T-helper 2 cell (primary cell): ENCODE measurements around the gene CEP128.
A peak's percentile ranks its signal among the peaks of the same experiment; 100 is the strongest.

Experiments
- DNase-seq, 5 experiments: peaks; one replicate each; pipeline versions ENCODE4 v3.0.0 to v3.0.0-alpha.2; 2012 to 2022

Gene CEP128

DNA sequence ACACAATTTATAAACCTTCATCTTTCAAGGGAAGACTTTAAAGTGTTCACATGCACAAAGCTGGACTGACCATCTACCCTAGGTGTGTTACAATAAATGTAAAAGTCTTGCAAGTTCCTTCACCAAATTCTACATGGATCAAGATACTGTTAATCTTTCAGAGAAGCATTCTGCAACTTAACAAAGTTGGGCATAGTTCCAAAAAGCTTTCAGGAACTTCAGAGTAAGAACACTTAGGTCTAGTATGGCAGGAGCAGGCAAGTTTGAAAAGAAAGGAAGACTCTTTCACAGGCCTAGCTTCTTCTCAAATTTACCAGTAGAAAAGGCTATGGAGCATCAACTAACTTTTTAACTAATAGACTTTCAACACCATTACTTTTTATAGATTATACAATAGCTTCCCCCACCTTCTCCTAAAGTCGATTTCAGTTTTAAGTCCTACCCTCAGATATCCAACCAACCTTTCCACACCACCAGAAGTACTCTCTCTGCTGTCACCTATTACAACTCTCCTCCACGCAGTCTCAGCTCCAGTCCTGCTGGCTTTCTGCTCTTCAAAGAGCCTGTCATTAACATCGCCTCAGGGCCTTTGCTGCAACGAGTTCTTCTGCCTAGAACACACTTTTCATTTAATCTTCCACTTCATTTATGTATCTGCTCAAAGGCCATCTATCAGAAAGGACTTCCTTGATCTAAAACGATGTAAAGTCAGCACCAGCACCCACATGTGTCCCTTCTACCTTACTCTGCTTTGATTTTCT, 333.9 kb downstream of the CEP128 start:
- no peak for DNase-seq

DNA sequence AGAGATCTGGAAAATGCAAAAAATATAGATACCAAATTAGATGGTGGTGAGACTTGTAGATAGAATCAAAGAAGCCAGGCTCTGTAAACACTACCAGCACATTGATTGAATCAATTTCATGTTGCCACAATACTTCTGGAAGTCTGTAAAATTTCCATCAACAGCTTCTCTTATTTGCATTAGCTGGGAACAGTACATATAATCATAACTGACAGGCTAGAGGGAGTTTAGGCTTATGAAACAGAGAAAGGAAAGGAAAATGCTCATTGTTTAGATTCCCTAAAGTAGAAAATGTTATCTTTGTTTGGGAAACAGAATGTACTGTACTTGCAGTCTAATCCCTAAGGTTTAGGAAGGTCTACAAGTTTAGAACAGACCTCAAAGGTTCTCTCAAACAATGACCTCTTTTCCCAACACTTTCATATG, 335.2 kb downstream of the CEP128 start:
- no peak for DNase-seq

DNA sequence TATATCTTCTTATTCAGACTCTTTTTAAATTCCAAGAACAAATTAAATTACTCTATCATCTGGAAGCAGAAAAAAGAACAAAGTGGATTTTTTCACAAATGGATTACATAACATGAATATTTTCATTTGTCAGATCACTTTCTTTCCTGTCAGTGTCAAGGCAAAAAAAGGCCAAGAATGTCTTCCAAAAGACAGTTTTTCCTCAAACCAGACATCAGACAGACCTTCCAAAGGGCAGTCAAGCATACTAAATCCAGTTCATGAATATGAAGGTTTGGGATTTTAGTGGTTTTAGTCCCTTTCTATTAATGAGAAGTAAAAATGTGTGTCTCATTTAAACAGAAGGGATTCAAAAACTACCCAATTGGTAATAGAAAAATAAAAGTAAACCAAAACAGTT, 336.0 kb downstream of the CEP128 start:
- DNase-seq: no peak

DNA sequence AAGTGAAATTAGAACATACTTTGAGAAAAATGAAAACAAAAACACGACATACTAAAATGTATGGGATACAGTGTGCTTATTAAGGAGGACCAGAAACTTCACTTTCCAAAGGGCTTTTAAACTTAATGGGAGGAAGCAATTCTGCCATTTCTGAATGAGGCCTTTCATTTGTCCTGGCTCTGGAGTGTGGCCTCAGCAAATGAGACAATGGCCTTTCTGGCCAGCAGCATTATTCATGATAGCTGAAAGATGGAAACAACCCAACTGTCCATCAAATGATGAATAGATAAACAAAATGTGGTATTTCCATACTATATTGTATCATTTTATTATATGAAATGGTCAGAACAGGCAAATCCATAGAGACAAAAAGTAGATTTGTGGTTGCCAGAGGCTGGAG, 338.6 kb downstream of the CEP128 start:
- no peak for DNase-seq

DNA sequence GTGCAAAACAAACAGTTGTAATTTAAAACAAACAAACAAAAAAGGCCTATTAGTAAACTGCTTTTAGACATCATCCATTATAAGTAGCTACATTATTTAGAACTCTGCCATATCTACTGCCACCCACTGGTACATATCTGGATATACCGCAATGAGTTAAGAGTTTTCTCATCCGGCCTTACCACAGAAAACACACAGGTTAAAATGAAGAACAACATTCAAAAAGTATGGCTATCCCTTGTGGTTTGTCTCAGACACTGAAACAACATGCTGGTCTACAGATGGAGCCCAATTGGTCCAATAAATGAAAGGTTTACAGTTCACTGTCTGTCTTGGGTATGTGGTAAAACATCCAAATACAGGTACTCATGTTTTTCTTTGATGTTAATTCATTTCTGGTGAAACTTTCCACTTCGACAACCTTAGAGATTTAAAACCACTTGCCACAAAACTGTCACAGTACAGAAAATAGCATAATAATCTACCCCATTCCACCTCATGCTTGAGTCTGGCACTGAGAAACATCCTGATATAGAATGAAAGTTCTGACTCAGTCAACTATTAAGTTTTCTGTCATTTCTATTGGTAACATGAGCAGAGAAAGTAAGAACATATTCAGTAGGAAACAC, 354.3 kb downstream of the CEP128 start:
- peak in 1 of 5 experiments; percentile 88 for DNase-seq

DNA sequence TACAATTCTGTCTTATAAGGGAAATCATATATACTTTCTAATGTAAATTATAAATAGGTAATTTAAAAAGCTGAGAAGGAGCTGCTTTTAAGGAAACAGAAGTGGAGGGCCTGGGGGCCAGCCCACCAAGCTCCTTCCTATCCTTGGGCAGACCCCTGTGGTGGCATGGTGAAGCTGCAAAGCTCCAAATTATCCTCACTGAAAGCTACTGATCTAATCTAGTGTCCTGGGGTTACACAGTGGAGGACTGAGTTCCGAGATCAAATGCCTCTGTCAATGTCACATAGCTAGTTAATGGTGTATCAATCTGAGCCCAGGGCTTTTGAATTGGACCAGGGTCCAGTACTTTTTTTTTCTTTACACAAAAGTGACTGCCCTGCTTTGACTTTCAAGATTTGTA, 355.4 kb downstream of the CEP128 start:
- no peak for DNase-seq

DNA sequence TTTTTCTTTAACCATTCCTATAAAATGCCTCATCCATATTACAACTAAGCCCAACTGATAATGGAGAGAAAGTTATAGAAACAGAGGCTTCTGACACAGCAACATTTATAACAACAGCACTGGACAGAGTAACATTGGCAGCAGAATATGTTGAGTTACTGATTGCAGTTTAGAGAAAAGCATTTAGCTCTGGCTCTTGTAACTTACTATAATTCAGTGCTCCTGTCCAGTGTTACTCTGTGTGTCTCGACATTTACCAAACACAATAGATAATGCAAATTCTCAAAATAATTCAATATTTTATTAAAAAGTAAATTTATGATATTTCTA, 356.1 kb downstream of the CEP128 start:
- DNase-seq: no peak

DNA sequence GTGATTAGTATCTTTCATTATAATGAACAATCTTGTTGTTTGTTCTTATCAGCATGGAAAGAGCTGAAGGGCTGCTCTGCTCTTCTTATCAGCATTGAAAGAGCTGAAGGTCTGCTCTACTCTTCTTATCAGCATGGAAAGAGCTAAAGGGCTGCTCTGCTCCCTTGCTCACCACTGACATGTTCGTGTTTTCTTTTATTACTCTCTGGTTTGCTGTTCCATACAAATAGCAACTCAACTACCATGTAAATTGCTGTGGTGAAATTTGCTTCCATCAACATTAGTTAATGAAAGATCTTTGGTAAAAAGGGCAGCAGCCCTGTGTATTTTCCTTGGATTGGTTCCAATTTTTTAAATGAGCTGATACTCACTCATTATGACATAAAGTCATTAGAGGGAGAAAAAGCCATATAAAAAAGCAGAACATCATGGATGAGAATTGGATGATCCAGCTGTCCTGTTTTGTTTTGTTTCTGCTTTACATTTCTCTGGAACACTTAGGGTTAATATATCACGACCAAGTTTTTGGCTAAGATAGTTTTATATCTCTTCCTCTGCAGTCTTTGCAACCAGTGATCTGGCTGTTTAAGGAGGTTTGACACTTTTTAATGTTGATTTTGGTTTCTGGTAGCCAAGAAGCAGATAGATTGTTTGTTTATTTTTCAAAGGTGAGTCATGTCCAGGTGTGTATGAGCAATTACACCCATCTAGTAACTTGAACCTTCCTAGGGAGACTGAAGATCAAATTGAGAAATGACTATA, 356.6 kb downstream of the CEP128 start:
- DNase-seq: no peak

DNA sequence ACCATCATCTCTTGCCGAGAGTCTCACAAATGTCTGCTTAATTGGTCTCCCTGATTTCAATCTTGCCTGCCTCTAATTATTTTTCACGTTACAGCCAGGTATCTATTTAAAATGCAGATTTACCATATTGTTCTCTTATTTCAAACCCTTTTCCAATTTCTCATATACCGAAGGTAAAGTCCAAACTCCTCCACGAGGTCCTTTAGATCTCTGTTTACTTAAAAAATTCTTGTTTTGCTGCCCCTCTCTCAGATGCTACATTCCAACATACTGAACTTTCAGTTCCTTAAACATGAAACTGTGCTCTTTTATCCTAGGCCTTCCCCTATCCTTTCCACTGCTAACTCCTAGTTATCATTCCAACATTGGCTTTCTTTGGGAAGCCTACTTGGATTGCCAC, 363.9 kb downstream of the CEP128 start:
- DNase-seq: no peak

DNA sequence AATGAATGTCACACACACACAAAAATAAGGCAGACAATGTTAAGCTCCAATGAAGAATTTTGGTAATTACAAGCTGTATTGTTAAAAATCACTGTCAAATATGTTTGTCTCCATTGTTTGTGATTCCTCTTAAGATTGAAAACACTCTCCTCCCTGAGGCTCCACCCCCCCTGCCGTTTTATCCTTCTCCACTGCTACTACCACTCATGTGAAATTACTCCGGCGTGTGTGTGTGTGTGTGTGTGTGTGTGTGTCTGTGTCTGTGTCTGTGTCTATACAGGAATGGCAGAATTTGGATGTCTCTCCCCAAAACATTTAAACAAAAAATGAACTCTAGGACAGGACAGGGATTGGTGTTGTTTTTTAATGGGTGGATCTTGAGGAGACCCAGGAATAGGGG, 365.1 kb downstream of the CEP128 start:
- no peak for DNase-seq

DNA sequence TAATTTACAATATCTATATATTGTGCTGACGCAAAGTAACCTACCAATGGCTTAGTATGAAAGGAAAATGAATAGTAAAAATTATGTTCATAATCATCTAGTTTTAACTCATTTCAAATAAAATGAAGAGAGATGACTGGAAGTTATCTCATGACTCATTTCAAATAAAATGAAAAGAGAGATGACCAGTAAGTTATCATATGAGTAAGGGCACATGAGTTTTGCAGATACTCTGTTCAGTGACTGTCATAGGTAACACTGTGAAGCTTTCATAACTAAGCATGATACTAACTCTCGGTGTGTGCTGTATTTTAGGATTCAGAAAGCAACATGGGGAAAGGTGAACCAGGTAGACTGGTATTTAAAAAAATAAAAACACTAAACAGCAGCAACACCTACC, 365.8 kb downstream of the CEP128 start:
- peak in 1 of 5 experiments; percentile 8 for DNase-seq

DNA sequence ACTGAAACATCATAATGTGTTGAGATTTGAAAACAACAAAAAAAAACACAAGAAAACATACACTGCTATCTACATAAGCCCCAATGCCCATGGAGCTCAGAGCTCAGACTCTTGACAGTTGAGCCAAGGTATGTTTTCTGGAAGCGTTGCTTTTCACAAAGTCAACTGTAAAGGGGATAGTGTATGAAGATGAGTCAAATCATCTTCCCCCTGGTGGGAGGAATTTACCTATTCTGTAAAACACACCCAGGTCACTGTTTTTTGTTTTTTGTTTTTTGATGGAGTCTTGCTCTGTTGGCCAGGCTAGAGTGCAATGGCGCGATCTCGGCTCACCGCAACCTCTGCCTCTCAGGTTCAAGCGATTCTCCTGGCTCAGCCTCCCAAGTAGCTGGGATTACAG, 368.9 kb downstream of the CEP128 start:
- DNase-seq: no peak

DNA sequence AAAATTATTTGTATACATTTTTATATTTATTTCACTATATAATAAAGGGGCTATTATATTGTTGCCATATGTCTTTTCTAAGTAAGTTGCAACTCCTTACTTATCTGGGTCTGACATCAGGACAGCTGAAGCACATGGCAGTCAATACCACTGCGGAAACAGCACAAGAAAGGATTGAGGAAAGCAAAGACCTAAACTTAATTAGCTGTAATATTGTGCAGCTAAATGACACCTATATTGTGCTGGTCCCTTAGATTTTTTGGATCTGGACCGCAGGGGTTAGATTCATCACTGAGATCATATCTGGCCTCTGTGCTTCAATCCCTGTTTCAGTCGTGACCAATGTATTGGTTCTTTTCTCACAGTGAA, 370.6 kb downstream of the CEP128 start:
- no peak for DNase-seq

DNA sequence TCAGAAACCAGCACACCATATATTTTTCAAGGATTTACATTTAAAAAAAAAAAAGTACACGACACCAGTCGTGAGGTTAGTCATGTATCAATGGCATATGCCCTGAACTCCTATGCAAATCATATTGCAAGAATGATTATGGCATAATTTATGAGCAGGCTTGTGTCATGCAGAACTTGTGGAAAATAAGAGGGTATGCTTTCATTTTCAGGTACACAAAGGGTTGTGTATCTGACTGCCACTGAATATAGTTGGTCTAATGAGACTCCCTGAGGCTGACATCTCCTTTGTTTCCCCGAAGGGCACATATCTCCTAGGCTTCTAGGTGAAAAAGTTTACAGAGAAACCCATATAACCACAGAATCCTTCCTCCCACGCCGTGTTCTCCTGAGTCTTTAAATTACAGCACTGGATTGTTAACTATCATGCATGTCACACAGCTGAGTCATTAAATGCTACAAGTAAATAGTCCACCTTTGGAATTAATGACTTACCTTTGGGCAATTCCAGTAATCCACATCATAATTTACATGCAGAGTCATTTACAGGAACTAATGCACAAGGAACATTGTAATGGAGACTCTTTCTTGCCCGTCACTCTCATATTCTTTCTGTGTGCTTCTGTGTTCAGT, 373.5 kb downstream of the CEP128 start:
- no peak for DNase-seq

DNA sequence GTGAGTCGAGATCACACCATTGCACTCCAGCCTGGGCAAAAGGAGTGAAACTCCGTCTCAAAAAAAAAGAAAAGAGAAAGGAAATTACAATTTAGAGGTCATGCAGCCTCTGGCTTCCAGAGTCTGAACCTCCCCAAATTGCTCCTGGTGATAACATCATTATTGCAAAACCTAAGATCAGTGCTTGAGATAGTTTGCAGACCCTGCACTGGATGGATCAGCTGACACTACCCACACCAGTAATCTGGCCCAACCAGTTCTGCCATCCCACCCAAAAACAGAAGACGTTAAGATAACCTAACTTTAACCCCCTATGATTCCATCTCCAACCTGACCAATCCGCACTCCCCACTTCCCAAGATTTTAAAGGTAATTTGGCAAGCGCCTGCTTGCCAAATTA, 376.5 kb downstream of the CEP128 start:
- DNase-seq: no peak

DNA sequence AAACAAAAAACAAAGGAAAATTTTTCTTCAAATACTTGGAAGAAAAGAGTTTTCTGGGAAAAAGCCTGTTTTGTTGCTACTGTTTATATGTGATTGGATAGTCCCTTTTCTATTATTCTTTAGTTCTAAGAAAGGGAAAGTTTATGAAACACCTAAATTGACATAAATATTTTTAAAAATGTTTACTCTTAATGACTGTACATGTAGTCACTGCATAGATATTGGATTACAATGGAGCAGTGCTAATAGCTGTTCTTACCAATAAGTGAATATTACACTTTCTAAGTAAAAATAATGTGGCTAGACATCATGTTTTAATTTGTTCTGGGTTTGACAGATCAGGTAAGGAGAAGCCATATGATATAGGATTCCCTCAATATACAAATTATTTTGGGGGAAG, 377.5 kb downstream of the CEP128 start:
- DNase-seq: no peak

DNA sequence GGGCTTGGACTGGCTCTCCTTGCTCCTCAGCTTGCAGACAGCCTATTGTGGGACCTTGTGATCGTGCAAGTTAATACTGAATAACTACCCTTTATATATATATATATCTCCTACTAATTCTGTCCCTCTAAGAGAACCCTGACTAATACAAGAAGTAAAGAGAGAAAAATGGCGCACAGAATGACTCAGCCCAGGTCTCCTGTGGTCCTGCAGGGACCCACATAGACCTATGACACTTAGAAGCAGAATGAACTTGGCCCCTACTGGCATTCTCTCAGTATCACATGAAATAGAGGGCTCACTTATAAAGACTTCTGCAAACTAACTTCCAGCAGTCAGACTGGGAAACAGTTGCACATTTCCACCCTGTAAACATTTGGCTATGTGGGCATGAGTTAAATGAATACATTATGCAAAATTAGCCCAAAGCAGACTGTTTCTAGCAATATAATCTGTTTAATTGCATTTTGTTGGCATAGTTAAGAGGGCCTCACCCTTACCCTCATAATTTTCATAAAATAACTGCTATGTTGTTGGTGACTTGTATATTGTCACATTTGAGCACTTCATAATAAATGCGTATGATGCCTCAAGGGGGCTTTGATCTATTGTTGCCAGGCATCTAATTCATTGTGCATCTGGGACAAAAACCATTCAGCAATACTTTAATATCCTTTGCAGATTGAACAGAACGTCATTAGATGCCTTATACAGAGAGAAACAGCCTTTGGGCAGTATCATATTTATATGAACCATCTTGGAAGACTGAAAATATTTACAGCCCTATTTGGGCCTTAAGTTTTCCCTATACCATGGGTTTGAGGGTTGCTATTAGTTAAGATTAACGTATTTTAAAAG, 380.5 kb downstream of the CEP128 start:
- DNase-seq: peak in 1 of 5 experiments; percentile 34

DNA sequence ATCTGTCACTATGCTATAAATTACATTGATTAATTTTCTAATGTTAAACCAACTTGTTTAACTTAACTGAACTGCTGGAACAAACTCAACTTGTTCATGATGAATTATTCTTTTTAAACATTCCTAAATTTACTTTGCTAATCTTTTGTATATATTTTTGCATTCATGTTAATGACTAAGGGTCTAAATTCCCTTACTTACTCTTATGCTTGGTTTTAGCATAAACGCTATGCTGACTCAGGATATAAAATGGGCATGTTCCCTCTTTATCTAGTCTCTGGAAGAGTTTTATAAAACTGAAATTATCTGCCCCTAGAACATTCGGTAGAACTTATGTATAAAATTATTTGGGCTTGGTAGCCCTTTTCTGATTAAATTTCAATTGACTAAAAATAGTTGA, 387.4 kb downstream of the CEP128 start:
- no peak for DNase-seq

DNA sequence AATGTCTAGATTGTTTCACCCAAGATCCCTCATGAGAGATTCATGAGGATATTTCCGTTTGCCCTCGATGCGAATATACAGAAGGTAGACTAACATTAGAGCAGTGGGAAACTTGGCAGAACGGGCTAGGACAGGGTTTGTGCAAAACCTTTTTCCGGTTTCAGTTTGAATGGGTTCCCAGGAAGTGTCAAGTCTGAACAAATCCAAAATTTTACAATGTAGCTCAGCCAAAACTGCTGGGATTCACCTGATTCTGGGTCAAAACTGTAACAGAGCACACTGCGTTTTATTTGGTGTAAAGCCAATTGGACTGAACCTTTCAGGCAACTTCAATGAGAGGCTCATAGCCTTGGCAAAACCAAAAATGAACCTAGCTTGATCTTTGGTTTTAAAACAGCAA, 392.4 kb downstream of the CEP128 start:
- DNase-seq: no peak

DNA sequence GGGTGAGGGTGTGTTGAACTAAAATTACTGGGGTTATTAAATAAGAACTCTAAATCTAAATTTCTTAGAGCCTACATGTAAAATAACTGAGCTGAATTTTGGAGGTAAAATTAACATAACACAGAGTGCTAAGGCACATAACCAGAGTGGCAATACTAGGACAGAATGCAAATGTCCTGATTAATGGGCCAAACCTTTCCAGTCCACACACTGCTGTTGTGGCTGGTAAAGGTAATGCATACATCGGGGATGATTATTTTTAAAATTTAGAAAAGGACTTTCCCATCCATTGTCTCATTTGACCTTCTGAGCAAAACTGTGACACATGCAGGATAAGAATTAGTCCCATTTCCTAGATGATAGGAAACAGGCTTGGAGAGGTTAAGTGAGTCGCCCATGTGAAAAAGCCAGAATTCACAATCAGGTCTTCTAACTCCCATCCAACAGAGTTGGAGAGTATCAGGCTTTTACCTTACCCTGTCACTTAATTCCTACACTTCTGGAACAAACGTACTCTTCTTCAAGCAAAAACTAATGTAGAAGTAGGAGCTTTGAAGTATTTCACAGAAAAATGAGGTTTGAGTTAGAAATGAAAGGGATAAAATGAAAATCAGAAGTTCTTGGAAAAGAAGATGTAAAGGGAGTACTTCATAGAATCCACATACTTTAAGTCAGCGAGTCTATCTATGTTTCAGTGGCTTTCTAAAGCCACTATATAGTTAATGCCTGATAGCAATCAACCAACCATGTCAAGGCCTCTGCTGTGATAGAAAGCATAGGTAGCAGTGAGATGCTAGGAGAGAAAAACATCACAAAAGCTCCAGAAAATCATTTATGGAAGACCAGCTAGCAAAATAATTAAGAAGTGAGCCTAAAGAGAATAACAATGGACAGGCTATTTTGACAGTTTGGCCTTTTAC, 395.3 kb downstream of the CEP128 start:
- no peak for DNase-seq

DNA sequence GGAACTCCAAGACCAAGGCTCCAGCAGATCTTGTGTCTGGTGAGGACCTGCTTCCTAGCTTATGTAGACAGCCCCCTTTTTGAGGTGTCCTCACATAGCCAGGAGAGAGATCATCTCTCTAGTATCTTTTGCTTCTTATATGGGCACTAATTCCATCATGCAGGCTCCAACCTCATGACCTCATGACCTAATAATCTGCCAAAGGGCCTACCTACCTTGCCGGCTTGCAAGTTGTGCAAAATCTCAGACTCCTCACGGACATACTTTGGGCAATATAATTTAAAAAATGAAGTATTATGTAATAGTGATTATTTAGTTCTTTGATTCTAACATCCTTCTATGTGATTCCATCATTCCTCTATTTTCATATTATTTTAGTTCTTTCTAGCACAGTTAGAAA, 397.2 kb downstream of the CEP128 start:
- no peak for DNase-seq

DNA sequence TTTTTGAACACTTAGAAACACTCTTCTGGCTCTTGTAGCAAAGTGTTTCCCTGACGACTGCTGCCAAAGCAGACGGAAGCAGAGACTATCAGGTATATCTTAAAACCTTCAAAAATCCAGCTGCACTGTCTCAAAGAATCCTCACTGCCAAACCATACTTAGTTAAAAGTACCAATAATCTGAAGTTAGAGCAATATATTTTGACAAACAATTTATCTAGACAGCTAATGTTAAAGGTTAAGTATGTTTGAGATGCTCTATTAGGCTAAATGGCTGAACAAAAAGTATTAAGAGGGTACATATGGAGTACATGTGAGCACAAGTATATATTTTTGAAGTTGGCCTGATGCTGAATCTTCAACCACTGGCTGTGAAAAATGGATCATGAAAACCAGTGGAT, 398.3 kb downstream of the CEP128 start:
- DNase-seq: no peak
